Measurements from ENCODE around the gene GLIS1.

DNA sequence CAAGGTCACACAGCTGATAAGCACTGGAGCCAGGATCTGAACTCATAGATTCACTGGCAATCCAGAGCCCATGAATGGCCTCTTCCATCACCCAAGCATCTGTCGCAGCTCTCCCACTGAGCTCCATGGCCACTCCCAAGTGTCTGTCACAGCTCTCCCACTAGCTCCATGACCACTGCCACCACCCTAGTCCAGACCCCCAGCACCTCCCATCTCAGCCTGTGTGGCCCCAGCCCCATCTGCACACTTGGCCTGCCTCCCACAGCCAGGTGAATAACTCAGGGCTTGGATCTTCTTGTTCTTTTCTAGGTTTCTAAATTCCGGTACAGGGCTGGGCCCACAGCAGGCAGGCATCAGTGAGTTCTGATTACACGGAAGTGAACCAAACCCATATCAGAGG lies 76.0 kb downstream of the GLIS1 start:
- TF ChIP-seq, protein P1, sequence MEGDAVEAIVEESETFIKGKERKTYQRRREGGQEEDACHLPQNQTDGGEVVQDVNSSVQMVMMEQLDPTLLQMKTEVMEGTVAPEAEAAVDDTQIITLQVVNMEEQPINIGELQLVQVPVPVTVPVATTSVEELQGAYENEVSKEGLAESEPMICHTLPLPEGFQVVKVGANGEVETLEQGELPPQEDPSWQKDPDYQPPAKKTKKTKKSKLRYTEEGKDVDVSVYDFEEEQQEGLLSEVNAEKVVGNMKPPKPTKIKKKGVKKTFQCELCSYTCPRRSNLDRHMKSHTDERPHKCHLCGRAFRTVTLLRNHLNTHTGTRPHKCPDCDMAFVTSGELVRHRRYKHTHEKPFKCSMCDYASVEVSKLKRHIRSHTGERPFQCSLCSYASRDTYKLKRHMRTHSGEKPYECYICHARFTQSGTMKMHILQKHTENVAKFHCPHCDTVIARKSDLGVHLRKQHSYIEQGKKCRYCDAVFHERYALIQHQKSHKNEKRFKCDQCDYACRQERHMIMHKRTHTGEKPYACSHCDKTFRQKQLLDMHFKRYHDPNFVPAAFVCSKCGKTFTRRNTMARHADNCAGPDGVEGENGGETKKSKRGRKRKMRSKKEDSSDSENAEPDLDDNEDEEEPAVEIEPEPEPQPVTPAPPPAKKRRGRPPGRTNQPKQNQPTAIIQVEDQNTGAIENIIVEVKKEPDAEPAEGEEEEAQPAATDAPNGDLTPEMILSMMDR (IDR thresholded peaks at IDR 0.05): no peak
- no peak for TF ChIP-seq EP300 (IDR thresholded peaks at IDR 0.05)
- TF ChIP-seq POLR2A (IDR thresholded peaks at IDR 0.05): no peak

Data from ovary (tissue), 3 donors.